Measurements from ENCODE around the gene LRRD1.

LRRD1 gene

DNA sequence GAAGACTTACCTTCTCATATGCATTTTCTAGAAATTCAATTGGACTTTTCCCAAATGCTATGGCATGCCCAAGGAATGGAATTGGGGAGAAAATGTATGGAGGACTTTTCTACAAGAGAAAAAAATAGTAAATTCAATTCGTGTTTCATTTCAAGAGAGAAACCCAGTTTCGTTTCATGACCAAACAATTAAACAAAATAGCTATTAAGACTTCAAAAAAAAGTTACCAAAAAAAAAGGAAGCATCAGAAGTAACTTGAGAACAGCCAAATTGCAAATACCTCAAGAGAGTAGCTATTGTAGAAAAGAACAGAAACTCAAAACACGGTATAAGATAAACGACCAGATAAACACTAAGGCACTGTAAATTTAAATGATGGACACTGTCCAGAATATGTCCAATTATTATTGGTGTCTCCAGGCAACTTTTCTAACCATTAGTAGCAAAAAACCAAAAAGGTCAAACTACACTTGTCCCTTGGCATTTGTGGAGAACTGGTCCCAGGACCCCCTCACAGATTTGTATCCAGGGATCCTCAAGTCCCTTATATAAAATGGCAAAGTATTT is 47.1 kb downstream of the LRRD1 start:
- no peak overlapping the region for H3K4me3 ChIP-seq (ENCODE audit: low read depth, low read length)
- TF ChIP-seq CTCF (IDR thresholded peaks at IDR 0.05; ENCODE audit: low read depth, low read length), result no peak

GRCh38 chr7:92131093-92131492 is 47.8 kb downstream of the LRRD1 start:
- TF ChIP-seq CTCF (IDR thresholded peaks at IDR 0.05; ENCODE audit: low read depth, low read length), result no peak
- in situ Hi-C loops (cut with HindIII; ENCODE audit: low sequenced_read_pairs), result no loop called here
- no peak for DNase-seq (ENCODE audit: low read depth, low spot score)
- H3K4me3 ChIP-seq (ENCODE audit: low read depth, low read length), result no peak overlapping the region

More for the DNA sequence above, 47.1 kb downstream of the LRRD1 start:
- DNase-seq (ENCODE audit: low read depth, low spot score), result no peak
- in situ Hi-C loops (cut with HindIII; ENCODE audit: low sequenced_read_pairs), result no loop called here

DNA sequence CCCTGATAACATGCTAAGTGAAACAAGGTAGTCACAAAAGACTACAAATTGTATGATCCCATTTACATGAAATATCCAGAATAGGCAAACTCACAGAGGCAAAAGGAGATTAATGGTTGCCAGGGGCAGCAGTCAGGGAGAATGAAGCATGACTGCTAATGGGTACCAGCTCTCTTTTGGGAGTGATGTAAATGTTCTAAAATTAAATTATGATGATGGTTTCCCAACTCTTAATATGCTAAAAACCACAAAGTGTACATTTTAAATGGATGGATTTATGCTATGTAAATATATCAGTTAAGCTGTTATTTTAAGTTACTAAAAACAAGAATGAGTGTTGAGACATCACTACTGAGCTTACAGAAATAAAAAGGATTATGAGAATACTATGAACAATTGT is 57.3 kb downstream of the LRRD1 start:
- no peak for TF ChIP-seq CTCF (IDR thresholded peaks at IDR 0.05; ENCODE audit: low read depth, low read length)
- no peak overlapping the region for H3K4me3 ChIP-seq (ENCODE audit: low read depth, low read length)
- in situ Hi-C loops (cut with HindIII; ENCODE audit: low sequenced_read_pairs), result no loop called here
- no peak for DNase-seq (ENCODE audit: low read depth, low spot score)

GRCh38 chr7:92119213-92119759 is 59.7 kb downstream of the LRRD1 start:
- no peak for DNase-seq (ENCODE audit: low read depth, low spot score)
- in situ Hi-C loops (cut with HindIII; ENCODE audit: low sequenced_read_pairs), result no loop called here
- no peak overlapping the region for H3K4me3 ChIP-seq (ENCODE audit: low read depth, low read length)
- TF ChIP-seq CTCF (IDR thresholded peaks at IDR 0.05; ENCODE audit: low read depth, low read length), result no peak

GRCh38 chr7:92116949-92117348 is 62.0 kb downstream of the LRRD1 start:
- in situ Hi-C loops (cut with HindIII; ENCODE audit: low sequenced_read_pairs), result no loop called here

DNA sequence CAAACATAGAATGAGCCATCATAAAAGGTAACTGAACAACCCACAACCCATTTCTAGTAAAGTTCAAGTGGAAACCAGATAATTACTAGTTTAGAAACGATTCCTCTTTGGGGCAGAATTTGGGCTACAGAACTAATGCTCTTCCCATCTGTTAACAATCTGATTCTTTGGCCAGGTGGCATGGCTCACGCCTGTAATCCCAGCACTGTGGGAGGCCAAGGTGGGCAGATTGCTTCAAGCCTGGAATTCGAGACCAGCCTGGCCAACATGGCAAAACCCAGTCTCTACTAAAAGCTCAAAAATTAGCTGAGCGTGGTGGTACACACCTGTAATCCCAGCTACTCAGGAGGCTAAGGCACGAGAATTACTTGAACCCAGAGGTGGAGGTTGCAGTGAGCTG is 63.1 kb downstream of the LRRD1 start:
- no peak for TF ChIP-seq CTCF (IDR thresholded peaks at IDR 0.05; ENCODE audit: low read depth, low read length)
- no peak for DNase-seq (ENCODE audit: low read depth, low spot score)
- in situ Hi-C loops (cut with HindIII; ENCODE audit: low sequenced_read_pairs), result no loop called here

More at GRCh38 chr7:92116949-92117348, 62.0 kb downstream of the LRRD1 start:
- no peak for TF ChIP-seq CTCF (IDR thresholded peaks at IDR 0.05; ENCODE audit: low read depth, low read length)
- no peak overlapping the region for H3K4me3 ChIP-seq (ENCODE audit: low read depth, low read length)
- no peak for DNase-seq (ENCODE audit: low read depth, low spot score)

More for the DNA sequence above, 63.1 kb downstream of the LRRD1 start:
- H3K4me3 ChIP-seq (ENCODE audit: low read depth, low read length), result no peak overlapping the region
